LNCaP clone FGC (cell line): Measurements from ENCODE around the gene PLXNA3.

Source experiments
- DNase-seq: peaks from one replicate; pipeline ENCODE4 v3.0.0-alpha.2; 2011; ENCODE audit warnings: low read depth
- H3K4me3 ChIP-seq: 2 replicates; pipeline ENCODE4 v1.5.1; 2011; ENCODE audit warnings: mild to moderate bottlenecking, low read depth, low read length, control low read depth
- CTCF ChIP-seq: IDR thresholded peaks from 2 replicates; pipeline ENCODE4 v1.5.1; 2012; ENCODE audit warnings: mild to moderate bottlenecking; ENCODE audit not compliant: control insufficient read depth, insufficient read depth; ENCODE audit errors: extremely low read depth

PLXNA3 gene

DNA sequence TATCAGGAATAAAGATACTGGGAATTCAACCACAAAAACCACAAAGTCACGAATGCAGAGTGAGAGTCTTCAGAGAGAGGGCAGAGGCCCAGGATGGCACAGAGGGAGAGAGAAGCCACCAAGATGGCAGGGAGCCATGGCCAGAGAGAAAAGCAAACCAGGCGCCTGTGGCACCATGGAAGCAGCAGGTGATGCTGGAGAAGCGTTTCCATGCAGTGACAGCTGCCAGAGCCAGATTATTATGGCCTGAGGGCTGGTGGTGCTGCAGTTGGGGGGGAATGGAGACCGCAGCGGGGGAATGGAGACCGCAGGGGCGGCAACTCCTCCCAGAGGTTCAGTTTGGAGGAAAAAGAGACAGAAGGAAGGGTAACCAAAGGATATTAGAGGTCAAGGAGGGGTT, 40.9 kb upstream of the PLXNA3 start:
- no peak for DNase-seq
- no peak for TF ChIP-seq CTCF

DNA sequence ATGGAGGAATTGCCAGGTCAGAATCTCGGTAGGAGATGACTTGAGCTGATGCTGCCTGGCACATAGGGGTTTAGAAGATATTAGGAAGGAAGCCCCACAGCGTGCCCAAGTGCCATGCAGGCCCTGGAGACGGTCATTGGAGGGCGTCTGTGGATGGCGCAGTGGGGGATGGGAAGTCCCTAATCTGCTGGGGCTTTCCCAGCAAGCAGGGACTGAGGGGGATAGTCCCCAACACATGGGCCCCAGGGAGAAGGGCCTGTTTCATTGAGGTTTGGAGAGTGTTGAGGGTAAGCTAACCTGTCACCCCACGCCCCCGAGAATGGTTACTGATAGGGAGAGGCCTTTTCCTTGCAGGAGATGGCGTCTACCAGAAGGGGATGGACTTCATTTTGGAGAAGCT, 38.9 kb upstream of the PLXNA3 start:
- DNase-seq = no peak
- no peak overlapping the region for H3K4me3 ChIP-seq
- no peak for TF ChIP-seq CTCF

More for the DNA sequence above, 40.9 kb upstream of the PLXNA3 start:
- no peak overlapping the region for H3K4me3 ChIP-seq

DNA sequence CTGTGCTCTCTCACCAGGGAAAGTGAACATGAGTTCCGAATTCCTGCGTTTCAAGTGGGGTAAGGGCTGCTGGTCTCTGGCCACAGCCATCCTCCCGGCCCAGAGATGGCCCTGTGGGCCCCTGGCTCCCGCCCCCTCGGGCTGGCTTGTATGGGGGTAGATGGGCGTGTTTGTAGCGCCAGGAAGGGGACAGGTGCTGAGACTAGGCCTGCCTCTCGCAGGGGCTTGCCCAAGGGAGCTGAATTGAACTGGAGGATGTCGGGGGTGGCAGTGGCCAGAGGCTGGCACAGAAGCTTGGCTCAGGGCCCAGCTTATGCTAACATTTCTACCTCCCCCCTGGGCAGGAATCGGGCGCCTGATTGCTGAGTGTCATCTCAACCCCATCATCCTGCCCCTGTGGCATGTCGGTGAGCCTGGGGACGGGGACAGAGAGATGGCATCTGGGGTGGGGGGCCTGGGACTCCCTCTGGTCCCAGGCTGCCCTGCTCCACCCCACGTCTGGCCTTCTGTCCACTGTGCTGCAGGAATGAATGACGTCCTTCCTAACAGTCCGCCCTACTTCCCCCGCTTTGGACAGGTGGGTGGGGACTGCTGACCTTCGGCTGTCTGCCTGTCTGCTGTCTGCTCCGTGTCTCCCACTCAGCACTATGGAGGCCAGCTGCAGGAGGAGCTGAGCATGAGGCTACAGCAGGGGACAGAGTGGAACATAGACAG, 38.2 kb upstream of the PLXNA3 start:
- no peak for DNase-seq
- no peak for TF ChIP-seq CTCF
- H3K4me3 ChIP-seq = no peak overlapping the region

- H3K4me3 ChIP-seq = no peak overlapping the region
- DNase-seq = no peak
- no peak for TF ChIP-seq CTCF
These were observed 37.7 kb upstream of the PLXNA3 start for GRCh38 chrX:154420402-154420756.

- TF ChIP-seq CTCF = no peak
- no peak overlapping the region for H3K4me3 ChIP-seq
- DNase-seq = no peak
These were observed 30.9 kb upstream of the PLXNA3 start for GRCh38 chrX:154426916-154427770.

- peak; percentile 18; the same call in 1 of the 2 replicates for TF ChIP-seq CTCF
- peak within 1 kb of the TSS; percentile 72 for H3K4me3 ChIP-seq
- peak; percentile 80 for DNase-seq
These were observed 29.6 kb upstream of the PLXNA3 start, which contains the start of gene ATP6AP1 for GRCh38 chrX:154428176-154429171. Gene ATP6AP1, plus strand, starts transcription at chrX:154428677. Its CDS starts 16 bp downstream, at chrX:154428693.
